Thoracic aorta (tissue), 2 donors: ENCODE measurements around the gene UQCR10. TPM values are rescaled to one million over a fixed set of nuclear protein-coding genes. Genes with fewer than 3 reads are reported as not detected.

Experiments used
- ATAC-seq: fragments of 150-250 bp; one replicate; pipeline ENCODE4 v1.8.0; 2017; ENCODE audit warnings: low read depth; ENCODE audit not compliant: insufficient number of reproducible peaks, low FRiP score
- DNase-seq: peaks from one replicate; pipeline ENCODE4 v3.0.0-alpha.2; 2020; ENCODE audit warnings: low spot score
- H3K27ac ChIP-seq, 2 donors: fragments of 200-600 bp; sonication (generic); 1 replicate in 1 of 2; 2 replicates in 1 of 2; pipeline ENCODE4 v1.5.1; 2016; ENCODE audit warnings: mild to moderate bottlenecking in 2 of 2, moderate library complexity in 2 of 2
- H3K27me3 ChIP-seq: fragments of 200-600 bp; sonication (generic); replicated peaks from 2 replicates; pipeline ENCODE4 v1.6.0; 2016; ENCODE audit warnings: mild to moderate bottlenecking; ENCODE audit not compliant: insufficient read depth
- H3K36me3 ChIP-seq: fragments of 200-600 bp; sonication (generic); one replicate; pipeline ENCODE4 v1.5.1; 2016
- H3K4me1 ChIP-seq, 2 donors: fragments of 200-600 bp; sonication (generic); 1 replicate in 1 of 2; 2 replicates in 1 of 2; pipeline versions ENCODE4 v1.5.1 to v1.6.0; 2016; ENCODE audit warnings: low read depth in 2 of 2, mild to moderate bottlenecking in 1 of 2; ENCODE audit not compliant: control insufficient read depth in 1 of 2
- H3K4me3 ChIP-seq: fragments of 200-600 bp; sonication (generic); 2 replicates; pipeline ENCODE4 v1.5.1; 2016; ENCODE audit warnings: mild to moderate bottlenecking
- H3K9me3 ChIP-seq: fragments of 200-600 bp; sonication (generic); 2 replicates; pipeline ENCODE4 v1.5.1; 2016
- total RNA-seq, 2 donors: library from RNA; depleted of rRNA; stranded (reverse); fragments of >200 nt; gene quantifications; one replicate each; pipeline versions ENCODE4 v1.1.0 to v1.2.3, GENCODE V29; 2016
- TF ChIP-seq, protein P1 (sequence below): fragments of 200-600 bp; sonication (generic); IDR thresholded peaks from one replicate; pipeline ENCODE4 v1.5.1; 2019; ENCODE audit warnings: antibody characterized with exemption

Gene UQCR10
- total RNA-seq, 2 donors from 2014 or later = 12.2 to 43.1 TPM

DNA sequence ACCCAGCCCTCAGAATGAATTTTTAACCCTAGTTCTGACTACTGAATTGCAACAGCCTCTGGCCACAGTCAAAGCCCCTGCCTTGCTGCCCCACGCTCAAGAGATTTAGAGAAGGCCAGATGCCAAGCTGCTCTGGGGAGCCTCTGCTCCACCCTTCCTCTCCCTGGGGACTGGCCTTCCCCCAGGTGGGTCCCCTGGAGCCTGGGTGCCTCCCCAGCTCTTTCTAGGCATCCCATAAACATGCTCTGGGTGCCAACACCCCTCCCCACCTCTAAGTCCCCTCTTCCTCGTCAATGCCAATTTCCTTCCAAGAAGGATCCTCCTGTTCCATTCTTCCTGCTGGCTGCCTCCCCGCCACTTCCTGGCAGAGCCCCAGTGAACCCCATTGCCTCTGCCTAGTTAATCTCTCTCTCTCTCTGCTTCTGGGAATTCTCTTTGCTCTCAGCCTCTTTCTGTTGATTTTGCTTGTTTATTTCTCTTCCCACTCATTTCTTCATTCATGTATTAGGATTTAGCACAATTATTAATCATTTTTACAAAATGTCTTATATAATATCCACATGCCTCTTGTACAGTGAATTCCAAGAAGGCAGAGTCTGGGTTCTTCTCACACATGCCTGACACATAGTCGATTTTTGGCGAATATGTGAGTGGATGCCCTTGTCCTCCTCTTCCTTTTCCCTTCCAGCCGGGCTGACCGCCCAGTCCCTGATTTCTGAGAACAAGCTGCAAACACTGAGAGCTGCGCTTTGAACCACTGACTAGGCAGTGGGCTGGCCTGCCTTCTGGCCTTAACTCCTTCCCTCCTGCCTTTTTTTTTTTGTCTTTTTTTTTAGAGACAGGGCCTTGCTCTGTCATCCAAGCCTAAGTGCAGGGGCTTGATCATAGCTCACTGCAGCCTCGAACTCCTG is 17.5 kb downstream of the UQCR10 start:
- peaks cover 13 to 18% of the 10 kb centered on the region in 2 donors for H3K4me1 ChIP-seq
- H3K4me3 ChIP-seq = no peak overlapping the region
- no peaks in the 10 kb centered on the region for H3K9me3 ChIP-seq
- DNase-seq = no peak
- no peaks in the 10 kb centered on the region for H3K27me3 ChIP-seq
- peaks cover 12% of the 10 kb centered on the region for H3K36me3 ChIP-seq
- TF ChIP-seq, protein P1, sequence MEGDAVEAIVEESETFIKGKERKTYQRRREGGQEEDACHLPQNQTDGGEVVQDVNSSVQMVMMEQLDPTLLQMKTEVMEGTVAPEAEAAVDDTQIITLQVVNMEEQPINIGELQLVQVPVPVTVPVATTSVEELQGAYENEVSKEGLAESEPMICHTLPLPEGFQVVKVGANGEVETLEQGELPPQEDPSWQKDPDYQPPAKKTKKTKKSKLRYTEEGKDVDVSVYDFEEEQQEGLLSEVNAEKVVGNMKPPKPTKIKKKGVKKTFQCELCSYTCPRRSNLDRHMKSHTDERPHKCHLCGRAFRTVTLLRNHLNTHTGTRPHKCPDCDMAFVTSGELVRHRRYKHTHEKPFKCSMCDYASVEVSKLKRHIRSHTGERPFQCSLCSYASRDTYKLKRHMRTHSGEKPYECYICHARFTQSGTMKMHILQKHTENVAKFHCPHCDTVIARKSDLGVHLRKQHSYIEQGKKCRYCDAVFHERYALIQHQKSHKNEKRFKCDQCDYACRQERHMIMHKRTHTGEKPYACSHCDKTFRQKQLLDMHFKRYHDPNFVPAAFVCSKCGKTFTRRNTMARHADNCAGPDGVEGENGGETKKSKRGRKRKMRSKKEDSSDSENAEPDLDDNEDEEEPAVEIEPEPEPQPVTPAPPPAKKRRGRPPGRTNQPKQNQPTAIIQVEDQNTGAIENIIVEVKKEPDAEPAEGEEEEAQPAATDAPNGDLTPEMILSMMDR = no peak
- ATAC-seq = no peak
- H3K27ac ChIP-seq = peak overlapping the region in 1 of 2 donors; percentile 5

DNA sequence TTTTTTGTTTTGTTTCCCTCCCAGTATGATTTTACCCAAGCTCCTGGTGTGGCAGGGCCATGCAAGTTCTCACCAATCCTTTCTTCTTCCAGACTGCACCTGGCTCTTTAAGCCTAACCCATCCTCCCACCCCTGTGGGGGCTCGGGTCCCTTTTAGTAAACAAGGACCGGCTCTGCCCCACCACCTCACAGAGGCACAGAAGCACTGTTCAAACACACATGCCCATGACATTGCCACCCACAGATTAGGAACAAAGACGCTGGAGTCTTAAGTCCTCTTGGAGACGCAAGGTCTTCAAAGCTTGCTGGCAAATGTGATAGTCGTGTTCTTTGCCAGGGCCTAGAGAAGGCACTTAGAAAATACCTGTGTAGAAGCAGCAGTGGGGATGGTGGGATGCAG is 18.9 kb downstream of the UQCR10 start:
- Histone ChIP-seq H3K36me3 (peaks cover 25% of the 10 kb centered on the region), H3K27ac (no peak overlapping the region), H3K9me3 (no peaks in the 10 kb centered on the region), H3K4me1 (peaks cover 8 to 15% of the 10 kb centered on the region in 2 donors), H3K27me3 (no peaks in the 10 kb centered on the region), H3K4me3 (no peak overlapping the region)
- TF ChIP-seq, protein P1 = no peak
- DNase-seq = no peak
- ATAC-seq = no peak

DNA sequence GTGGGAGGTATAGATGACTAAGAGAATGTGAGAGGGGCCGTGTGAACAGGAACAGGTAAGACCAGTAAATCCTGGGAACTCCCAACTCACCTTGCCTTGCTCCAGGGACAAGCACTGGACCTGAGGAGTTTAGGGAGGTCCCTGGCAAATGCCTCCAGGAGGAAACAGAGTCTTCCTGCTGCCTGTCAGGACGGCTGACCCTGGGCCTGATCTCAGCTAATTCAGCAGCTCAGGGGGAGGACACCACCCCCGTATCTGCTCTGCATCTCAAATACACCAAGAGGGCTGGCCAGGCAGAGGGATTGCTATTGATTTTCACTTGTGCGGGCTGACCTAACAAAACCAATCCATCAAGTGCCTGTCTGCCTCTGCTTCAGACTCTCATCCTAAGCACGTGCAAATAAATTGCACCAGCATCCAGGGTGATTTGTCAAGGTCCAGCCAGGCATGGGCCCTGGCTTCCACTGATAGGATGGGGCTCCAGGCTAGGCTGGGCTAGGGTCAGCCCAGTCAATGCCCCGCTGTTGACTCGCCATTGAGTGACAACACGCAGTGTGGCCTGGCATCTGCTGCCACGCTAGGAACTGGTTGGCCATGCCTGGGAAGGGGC is 20.3 kb downstream of the UQCR10 start:
- Histone ChIP-seq H3K4me3 (no peak overlapping the region), H3K4me1 (peaks cover 0 to under 1% of the 10 kb centered on the region in 2 donors), H3K27me3 (no peaks in the 10 kb centered on the region), H3K9me3 (no peaks in the 10 kb centered on the region), H3K27ac (no peak overlapping the region), H3K36me3 (peaks cover 38% of the 10 kb centered on the region)
- TF ChIP-seq, protein P1 = no peak
- ATAC-seq = no peak
- no peak for DNase-seq

DNA sequence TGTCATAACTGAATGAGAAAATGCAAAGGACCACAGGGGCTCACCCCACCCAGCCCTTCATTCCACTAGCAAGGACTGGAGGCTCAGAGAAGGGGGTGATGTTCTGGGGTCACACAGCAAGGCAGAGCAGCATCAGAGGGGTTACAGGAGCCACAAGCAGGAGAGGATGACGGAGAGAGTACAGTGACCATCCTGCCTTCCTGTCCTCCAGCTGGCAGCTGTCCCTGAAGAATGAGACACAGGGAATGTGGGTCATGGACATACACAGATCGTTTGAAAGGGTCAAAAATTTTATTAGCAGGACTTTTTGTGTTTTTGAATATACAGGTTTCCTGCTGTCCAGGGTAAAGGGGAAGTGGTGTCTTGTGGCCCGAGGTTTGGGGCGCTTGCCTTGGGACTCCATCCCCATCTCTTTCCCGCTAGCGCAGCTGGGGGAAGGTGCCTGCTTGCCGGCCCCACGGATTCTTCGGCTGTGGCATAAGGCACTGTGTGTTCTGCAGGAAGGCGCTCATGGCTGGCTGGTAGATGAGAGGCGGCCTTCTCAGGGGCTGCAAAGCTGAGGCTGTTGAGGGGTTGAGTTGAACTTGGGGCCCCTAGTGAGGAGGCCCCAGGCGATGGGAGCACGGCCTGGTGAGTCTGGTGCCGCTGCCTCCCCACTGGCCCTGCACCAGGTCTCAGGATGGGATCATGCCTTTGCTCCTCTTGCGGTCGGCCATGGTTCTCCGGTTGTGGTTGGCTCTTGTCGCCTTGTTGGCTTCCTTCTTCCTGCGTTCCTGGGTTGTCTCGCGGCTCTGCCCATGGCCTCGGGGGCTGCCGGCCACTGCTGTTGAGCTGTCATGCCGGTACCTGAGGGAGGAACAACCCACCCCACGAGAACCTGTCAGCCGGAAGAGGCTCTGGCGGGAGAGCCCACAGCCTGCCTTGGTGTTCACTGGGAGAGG is 21.4 kb downstream of the UQCR10 start:
- Histone ChIP-seq H3K4me1 (no peaks in the 10 kb centered on the region), H3K36me3 (peaks cover 48% of the 10 kb centered on the region), H3K4me3 (no peak overlapping the region), H3K27me3 (no peaks in the 10 kb centered on the region), H3K27ac (no peak overlapping the region), H3K9me3 (no peaks in the 10 kb centered on the region)
- no peak for ATAC-seq
- TF ChIP-seq, protein P1 = no peak
- DNase-seq = no peak
